ENCODE data around the gene TIMP1.

Gene TIMP1

DNA sequence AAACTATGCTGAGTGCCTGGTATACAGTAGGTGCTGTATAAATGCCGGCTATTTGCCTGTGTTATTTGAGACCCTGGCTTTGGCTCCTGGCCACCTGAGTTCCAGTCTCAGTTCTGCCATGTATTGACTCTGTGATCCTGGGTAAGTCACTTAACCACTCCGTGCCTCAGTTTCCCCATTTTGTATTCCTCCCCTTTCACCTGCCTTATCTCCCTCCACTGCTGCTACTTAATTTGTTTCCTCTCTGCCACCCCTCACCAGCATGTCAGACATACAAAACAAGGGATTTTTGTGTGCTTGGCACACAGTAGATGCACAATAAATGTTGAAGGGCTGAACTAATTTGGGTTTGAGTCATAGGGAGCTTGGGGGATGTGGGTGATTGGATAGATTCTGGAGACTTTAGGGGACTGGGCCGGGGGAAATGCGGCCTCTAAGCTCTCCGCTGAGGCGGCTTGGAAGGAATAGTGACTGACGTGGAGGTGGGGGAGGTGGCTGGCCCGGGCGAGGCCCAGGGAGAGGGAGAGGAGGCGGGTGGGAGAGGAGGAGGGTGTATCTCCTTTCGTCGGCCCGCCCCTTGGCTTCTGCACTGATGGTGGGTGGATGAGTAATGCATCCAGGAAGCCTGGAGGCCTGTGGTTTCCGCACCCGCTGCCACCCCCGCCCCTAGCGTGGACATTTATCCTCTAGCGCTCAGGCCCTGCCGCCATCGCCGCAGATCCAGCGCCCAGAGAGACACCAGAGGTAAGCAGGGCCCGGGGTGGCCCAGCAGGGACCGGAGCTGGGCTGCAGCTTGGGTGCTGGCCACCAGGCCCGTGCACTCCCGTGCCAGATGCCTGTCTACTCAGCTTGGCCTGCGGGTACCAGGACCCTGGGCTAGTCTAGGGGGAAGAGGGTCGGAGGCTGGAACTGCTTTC is at the start of gene TIMP1:
Gene TIMP1 (plus strand): TSS at position 706 of the 917 bp plus-strand sequence. CDS start 980 bp downstream, outside the sequence.
- DNase-seq (ENCODE audit: low read depth), result peak; percentile 75

GRCh38 chrX:47539860-47540259 is 42.4 kb upstream of the TIMP1 start:
- DNase-seq (ENCODE audit: low read depth), result no peak

- no peak for DNase-seq (ENCODE audit: low read depth)
Measured at GRCh38 chrX:47540754-47541538, 41.3 kb upstream of the TIMP1 start.

- DNase-seq (ENCODE audit: low read depth), result no peak
Measured at GRCh38 chrX:47543496-47543895, 38.7 kb upstream of the TIMP1 start.

DNA sequence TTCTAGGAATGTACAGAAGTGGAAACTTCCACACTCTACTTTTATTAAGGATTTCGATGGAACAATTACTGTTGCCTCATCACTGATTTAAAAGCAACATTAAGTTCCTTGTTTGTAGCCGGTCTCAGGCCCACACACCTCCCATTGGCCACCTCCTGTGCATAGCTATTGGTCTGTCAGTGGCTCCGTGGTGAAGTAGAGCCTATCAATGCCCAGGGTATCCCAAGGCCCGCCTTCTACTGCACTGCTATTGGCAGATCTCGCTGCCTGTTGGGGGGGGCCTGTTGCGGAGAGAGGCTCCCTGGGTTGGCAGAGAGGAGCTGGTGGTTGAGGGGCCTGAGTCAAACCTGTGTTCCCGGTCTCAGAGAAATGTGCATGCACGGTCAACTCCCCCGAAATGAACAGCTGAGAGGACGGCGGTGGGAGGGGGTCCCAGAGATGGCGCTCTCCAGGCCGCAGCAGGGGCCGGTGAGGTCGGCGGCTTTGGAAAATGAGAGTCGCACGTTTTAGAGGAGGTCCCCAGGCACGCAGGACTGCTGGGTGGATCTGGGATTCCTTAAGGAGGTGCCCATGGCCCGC is 26.1 kb upstream of the TIMP1 start:
- peak; percentile 74 for DNase-seq (ENCODE audit: low read depth)

- DNase-seq (ENCODE audit: low read depth), result no peak
Measured at GRCh38 chrX:47558436-47558835, 23.8 kb upstream of the TIMP1 start.

DNA sequence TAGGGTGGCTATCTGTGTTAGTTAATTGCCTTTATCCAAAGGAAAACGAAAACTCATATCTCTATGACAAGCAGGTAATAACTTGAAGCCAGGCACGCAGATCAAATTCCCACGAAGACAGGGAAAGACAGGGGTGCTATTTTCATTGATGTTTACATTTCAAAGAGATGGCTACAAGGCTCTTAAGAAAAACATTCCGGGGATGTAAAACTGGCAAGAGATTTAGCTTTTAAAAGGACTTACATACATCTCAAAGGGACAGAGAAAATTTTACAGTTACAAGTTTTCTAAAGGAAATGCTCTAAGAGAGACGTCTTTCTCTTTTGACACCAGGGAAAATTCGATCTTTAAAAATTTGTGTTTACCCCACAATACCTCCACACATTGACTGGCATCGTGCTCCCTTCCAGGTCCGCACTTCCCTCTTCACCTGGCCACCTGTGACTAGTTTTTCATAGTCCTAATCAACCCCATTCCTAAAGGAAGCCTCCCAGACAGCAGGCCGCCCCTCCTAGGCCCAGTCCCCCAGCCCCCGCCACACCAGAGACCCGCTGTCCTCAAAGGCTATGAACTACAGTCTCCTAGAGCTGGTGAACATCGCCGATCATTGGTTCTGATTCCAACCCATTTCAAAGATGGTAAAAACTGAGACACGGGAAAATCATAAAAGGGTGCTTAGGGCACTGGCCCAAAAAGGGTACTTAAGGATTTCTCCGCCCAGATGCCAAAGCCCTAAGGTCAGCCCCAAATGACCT is 21.9 kb upstream of the TIMP1 start:
- DNase-seq (ENCODE audit: low read depth), result no peak

DNA sequence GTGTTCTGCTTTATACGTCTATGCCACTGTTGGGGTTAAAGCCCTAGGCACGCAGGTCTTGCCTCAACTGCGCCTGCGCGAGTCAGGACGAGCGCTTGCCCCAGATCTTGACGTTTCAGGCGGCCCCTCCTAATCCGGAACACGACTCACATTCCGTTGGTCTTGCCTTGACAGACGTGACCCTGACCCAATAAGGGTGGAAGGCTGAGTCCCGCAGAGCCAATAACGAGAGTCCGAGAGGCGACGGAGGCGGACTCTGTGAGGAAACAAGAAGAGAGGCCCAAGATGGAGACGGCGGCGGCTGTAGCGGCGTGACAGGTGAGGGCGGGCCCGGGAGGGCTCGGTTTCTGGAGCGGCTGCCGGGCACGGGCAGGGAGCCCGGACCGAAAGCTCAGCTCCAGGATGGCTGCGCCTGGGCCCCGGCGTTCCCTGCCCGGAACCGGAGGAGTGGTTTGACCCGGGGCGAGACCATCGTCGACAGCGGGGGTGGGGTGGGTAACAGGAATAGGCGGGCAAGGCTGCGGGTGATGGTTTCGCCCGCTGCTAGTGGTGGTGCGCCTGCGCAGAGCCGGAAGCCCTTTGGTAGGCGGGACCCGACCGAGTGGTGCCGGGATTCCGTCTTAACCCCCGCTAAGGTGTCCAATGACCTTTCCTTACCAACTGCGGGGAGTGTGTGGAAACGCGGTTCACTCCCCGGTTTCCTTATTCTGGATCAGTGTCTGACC is 21.1 kb upstream of the TIMP1 start, which contains the start of gene ARAF:
Gene ARAF (plus strand): TSS at position 272 of the 725 bp plus-strand sequence. CDS start 1,763 bp downstream, outside the sequence.
- peak; percentile 87 for DNase-seq (ENCODE audit: low read depth)

GRCh38 chrX:47561659-47562151 is 20.5 kb upstream of the TIMP1 start:
- no peak for DNase-seq (ENCODE audit: low read depth)

DNA sequence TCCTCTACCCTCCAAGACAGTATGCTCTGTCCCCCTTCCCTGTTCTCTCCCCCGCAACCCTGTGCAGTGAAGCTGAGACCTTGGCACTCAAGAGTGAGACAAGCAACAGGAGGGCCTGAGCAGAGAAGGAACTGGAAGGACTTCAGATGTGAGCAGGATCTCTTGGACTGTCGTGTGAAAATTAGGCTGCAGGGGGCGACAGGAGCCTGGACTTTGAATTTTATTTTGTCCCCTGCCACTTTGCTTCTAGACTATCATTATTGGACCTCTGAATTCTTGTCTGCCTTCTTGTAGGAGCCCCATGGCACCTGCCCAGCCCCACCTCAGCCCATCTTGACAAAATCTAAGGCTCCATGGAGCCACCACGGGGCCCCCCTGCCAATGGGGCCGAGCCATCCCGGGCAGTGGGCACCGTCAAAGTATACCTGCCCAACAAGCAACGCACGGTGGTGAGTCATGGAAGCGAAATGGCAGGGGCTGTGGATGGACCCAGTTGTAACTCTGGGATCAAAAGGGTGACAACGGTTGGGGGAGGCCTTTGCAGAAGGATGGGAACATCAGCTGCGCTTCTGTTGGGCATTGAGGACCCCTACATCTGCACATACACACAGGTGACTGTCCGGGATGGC is 19.5 kb upstream of the TIMP1 start:
- no peak for DNase-seq (ENCODE audit: low read depth)

GRCh38 chrX:47563801-47564315 is 18.4 kb upstream of the TIMP1 start:
- no peak for DNase-seq (ENCODE audit: low read depth)

DNA sequence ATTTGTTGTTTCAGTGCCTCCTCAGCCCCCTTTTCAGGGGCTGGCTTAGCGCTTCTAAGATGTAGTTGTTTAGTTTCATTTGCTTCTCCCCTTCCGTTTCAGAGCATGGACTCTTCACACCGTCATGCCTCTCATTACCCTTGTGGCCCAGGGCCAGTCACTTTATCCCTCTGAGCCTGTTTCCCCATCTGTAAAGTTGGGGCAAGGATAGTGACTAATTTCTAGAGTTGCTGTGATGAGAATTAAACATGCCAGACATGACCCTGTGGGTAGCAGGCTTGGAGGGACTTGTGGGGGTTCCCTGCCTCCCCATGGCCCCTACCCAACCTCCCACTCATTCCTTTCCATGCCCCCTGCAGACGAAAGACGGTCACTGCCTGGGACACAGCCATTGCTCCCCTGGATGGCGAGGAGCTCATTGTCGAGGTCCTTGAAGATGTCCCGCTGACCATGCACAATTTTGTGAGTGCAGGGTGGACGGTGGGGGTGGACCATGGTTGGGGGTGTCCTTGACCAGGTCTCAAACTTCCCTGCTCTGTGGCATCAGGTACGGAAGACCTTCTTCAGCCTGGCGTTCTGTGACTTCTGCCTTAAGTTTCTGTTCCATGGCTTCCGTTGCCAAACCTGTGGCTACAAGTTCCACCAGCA is 17.7 kb upstream of the TIMP1 start:
- DNase-seq (ENCODE audit: low read depth), result no peak

GRCh38 chrX:47566841-47567240 is 15.4 kb upstream of the TIMP1 start:
- DNase-seq (ENCODE audit: low read depth), result no peak

GRCh38 chrX:47568656-47569295 is 13.5 kb upstream of the TIMP1 start:
- DNase-seq (ENCODE audit: low read depth), result no peak

- DNase-seq (ENCODE audit: low read depth), result no peak
Measured at GRCh38 chrX:47570794-47571193, 11.4 kb upstream of the TIMP1 start.

DNA sequence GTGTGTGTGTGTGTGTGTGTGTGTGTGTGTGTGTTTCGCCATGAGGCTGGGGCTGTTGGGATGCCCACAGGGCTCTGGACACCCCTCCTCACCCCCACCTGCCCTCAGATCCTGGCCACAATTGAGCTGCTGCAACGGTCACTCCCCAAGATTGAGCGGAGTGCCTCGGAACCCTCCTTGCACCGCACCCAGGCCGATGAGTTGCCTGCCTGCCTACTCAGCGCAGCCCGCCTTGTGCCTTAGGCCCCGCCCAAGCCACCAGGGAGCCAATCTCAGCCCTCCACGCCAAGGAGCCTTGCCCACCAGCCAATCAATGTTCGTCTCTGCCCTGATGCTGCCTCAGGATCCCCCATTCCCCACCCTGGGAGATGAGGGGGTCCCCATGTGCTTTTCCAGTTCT is 11.0 kb upstream of the TIMP1 start:
- no peak for DNase-seq (ENCODE audit: low read depth)

GRCh38 chrX:47571896-47572295 is 10.3 kb upstream of the TIMP1 start:
- DNase-seq (ENCODE audit: low read depth), result no peak

DNA sequence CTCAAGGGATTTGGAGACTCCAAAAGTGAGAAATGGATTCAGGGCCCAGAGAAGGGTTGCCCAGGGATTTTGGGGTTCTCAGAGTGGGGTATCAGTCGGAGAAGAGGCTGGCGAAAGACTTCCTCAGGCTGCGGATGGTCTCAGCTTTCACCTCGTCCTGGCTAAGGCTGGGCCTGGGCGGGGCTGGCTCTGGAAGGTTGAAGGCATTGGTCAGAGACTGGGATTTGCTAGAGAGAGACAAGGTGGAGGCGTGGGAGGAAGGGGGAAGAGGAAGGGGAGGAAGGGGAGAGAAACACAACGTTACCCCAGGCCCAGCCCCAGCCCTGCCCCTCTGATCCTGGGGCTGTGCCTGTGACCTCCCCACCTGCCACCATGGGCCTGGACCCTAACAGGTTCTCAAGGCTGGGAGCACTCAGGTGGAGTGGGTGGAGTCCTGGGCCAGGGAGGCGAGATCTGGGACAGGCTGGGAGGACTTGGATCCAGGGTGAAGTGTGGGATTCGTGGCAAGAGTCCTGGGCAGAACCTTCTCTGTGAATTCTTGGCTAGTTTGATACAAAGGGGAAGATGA is 9.4 kb upstream of the TIMP1 start:
- DNase-seq (ENCODE audit: low read depth), result no peak

Measured in stimulated activated CD8-positive, alpha-beta memory T cell treated with anti-CD3 and anti-CD28 coated beads, Interleukin-4, amount 100 ng/mL, for 24 hours (primary cell).